GM12864 (cell line): ENCODE data around the gene MECR.

Experiments used
- DNase-seq: peaks from one replicate; pipeline ENCODE4 v3.0.0-alpha.2; 2011; ENCODE audit warnings: low read depth
- H3K4me3 ChIP-seq: 2 replicates; pipeline ENCODE4 v1.5.1; 2011; ENCODE audit warnings: mild to moderate bottlenecking, low read depth, low read length, control low read depth
- CTCF ChIP-seq: IDR thresholded peaks from 2 replicates; pipeline ENCODE4 v1.5.1; 2011; ENCODE audit warnings: low read depth, mild to moderate bottlenecking, moderate library complexity, low read length, control low read depth, inconsistent platforms; ENCODE audit errors: missing control alignments

MECR gene

GRCh38 chr1:29271724-29272123 lies 41.0 kb upstream of the MECR start:
- TF ChIP-seq CTCF, result no peak
- H3K4me3 ChIP-seq, result no peak overlapping the region
- no peak for DNase-seq

GRCh38 chr1:29270929-29271521 lies 40.3 kb upstream of the MECR start:
- H3K4me3 ChIP-seq, result no peak overlapping the region
- DNase-seq, result no peak
- TF ChIP-seq CTCF, result no peak

GRCh38 chr1:29269382-29269781 lies 38.6 kb upstream of the MECR start:
- TF ChIP-seq CTCF, result no peak
- DNase-seq, result no peak
- H3K4me3 ChIP-seq, result no peak overlapping the region

- no peak overlapping the region for H3K4me3 ChIP-seq
- no peak for DNase-seq
- TF ChIP-seq CTCF, result no peak
These were observed 36.8 kb upstream of the MECR start for GRCh38 chr1:29267321-29268070.

GRCh38 chr1:29266912-29267311 lies 36.2 kb upstream of the MECR start:
- no peak for DNase-seq
- no peak overlapping the region for H3K4me3 ChIP-seq
- no peak for TF ChIP-seq CTCF

- H3K4me3 ChIP-seq, result no peak overlapping the region
- DNase-seq, result no peak
These were observed 34.1 kb upstream of the MECR start for GRCh38 chr1:29264773-29265389.

More at GRCh38 chr1:29264773-29265389, 34.1 kb upstream of the MECR start:
- no peak for TF ChIP-seq CTCF
